Measurements from ENCODE around the gene MPDU1.

MPDU1 gene

DNA sequence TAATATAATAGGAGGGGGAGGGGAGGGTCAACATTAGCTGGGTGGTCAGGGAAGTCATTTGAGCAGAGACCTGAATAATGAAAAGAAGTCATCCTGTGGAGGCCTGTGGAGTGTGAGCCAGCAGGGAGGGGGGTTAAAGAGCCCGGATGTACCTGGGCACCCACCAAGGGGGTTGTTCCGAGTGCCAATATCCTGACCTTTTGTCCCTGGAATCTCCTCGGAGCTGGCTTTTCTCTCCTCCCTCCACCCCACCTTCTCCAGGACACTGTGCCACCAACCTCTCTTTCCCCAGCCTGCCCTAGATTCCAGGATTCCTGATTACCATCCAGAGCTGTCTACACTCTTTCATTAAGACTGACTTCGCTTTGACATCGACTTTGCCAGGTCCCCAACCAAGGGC lies 52.5 kb downstream of the MPDU1 start:
- FAIRE-seq, result no peak
- DNase-seq (ENCODE audit: extremely low spot score, insufficient read length, low read depth), result no peak
